Pancreas (tissue), 10 donors: ENCODE measurements around the gene KCNMA1. TPM values are rescaled to one million over a fixed set of nuclear protein-coding genes. Genes with fewer than 3 reads are reported as not detected.

Source experiments
- ATAC-seq, 4 donors: fragments of 200-7000 bp; cut with Tn5 transposase; one replicate each; pipeline versions ENCODE4 v1.8.0 to v1.9.1; 2020; ENCODE audit warnings: mild to moderate bottlenecking in 4 of 4, moderate library complexity in 4 of 4
- DNase-seq, 6 donors: peaks; one replicate each; pipeline ENCODE4 v3.0.0-alpha.2; 2020
- FAIRE-seq: peaks from 2 replicates; lab custom pipeline; 2012; peaks lifted over from hg19 to GRCh38; lab: Jason Lieb, UNC
- H3K27ac ChIP-seq, 4 donors: fragments of 200-600 bp; sonication (generic); 1 replicate in 3 of 4; 2 replicates in 1 of 4; pipeline versions ENCODE4 v1.5.0 to v1.8.0; 2020
- H3K27me3 ChIP-seq, 4 donors: fragments of 200-600 bp; one replicate each; pipeline ENCODE4 v1.8.0; 2021
- H3K36me3 ChIP-seq, 3 donors: fragments of 200-600 bp; sonication (generic) in 1 of 3; one replicate each; pipeline versions ENCODE4 v1.5.0 to v1.8.0; 2020 to 2021
- H3K4me1 ChIP-seq, 3 donors: fragments of 200-600 bp; one replicate each; pipeline ENCODE4 v1.8.0; 2021
- H3K4me3 ChIP-seq, 4 donors: fragments of 200-600 bp; sonication (generic) in 2 of 4; one replicate each; pipeline versions ENCODE4 v1.5.0 to v1.8.0; 2020 to 2021
- H3K9me3 ChIP-seq, 4 donors: fragments of 200-600 bp; one replicate each; pipeline ENCODE4 v1.8.0; 2021
- WGBS, 2 donors: extraction: QIAGEN DNeasy Blood & Tissue Kit; methylation state at CpG; one replicate each; pipeline ENCODE4 v1.1.7; 2013; 5-methylcytosine and 5-hydroxymethylcytosine counted together
- intact Hi-C, 3 donors: fragments of 100-400 bp; cut with DNase I; formaldehyde crosslinking; loops; one replicate each; pipeline versions ENCODE4 v1.11.1 to v1.14.2; 2022
- polyA plus RNA-seq, 2 donors: library from polyadenylated mRNA; stranded (reverse); fragments of 200-250 nt; gene quantifications; one replicate each; pipeline ENCODE4 v1.2.3, GENCODE V29; 2013
- total RNA-seq, 6 donors: library from RNA; stranded (reverse); fragmentation: NEBNext Ultra II Directional in 4 of 6; extraction: Animal tissue kit (Norgen Biotek cat#: 25700) in 4 of 6; gene quantifications; one replicate each; pipeline versions ENCODE4 v1.2.1 to v1.2.4, GENCODE V29; 2021 to 2023
- TF ChIP-seq, protein P1 (sequence below), 4 donors: fragments of 200-600 bp; sonication (generic) in 3 of 4; IDR thresholded peaks; one replicate each; pipeline versions ENCODE4 v1.5.0 to v1.8.0; 2021; ENCODE audit warnings: antibody characterized with exemption in 4 of 4
- donor health status: healthy with polysubstance abuse.
- donor health status: DM: no; HTN: no; CAD: no; lungs with moderate emphysema.
- donor health status: DM: no; HTN: no; CAD: no.
- donor health status: control.
- donor health status: control.
- donor health status: Bipolar disorder and iron deficiency.
- donor health status: DM: yes; HTN: yes; CAD: no.
- donor health status: DM: no; HTN: no; CAD: no.
- donor health status: DM: no; HTN: no; CAD: no.
- donor health status: DM: yes; HTN: yes; CAD: no.

Gene KCNMA1
- total and polyA plus RNA-seq, 8 donors: 3.5 to 19.4 (median 9.3) TPM

DNA sequence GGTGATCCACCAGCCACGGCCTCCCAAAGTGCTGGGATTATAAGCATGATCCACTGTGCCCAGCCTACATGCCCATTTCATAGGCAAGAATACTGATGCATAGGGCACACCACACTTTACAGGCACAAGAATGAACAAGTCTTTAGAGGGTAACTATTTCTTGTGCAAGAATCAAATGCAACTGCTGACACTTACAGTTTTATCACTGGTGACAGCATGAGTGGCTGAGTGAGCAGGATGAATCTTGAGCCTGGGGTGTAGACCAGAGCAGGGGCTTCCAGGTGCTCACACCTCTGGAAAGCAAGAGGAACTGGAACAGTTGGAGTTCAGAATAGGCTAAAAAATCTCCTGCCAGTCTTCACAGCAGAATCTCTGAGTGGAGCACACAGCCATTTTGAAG, 287.5 kb downstream of the KCNMA1 start:
- no peak for FAIRE-seq
- TF ChIP-seq, protein P1, sequence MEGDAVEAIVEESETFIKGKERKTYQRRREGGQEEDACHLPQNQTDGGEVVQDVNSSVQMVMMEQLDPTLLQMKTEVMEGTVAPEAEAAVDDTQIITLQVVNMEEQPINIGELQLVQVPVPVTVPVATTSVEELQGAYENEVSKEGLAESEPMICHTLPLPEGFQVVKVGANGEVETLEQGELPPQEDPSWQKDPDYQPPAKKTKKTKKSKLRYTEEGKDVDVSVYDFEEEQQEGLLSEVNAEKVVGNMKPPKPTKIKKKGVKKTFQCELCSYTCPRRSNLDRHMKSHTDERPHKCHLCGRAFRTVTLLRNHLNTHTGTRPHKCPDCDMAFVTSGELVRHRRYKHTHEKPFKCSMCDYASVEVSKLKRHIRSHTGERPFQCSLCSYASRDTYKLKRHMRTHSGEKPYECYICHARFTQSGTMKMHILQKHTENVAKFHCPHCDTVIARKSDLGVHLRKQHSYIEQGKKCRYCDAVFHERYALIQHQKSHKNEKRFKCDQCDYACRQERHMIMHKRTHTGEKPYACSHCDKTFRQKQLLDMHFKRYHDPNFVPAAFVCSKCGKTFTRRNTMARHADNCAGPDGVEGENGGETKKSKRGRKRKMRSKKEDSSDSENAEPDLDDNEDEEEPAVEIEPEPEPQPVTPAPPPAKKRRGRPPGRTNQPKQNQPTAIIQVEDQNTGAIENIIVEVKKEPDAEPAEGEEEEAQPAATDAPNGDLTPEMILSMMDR (IDR thresholded peaks at IDR 0.05): no peak
- intact Hi-C loops: no loop called here

DNA sequence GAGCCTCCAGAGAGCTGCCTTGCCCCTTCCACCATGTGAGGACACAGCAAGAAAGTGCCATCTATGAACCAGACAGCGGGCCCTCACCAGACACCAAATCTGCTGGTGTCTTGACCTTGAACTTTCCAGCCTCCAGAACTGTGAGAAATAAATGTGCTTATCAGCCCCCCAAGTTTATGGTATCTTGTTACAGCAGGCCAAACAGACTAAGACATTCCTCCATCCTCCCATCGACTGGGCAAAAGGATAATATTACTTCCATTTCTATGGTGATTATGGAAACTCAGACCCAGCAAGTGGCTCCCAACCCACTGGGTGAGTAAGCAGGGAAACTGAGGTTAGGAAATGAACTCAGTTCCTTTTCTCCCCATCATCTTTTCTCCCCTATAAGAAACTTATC, 288.4 kb downstream of the KCNMA1 start:
- FAIRE-seq: no peak
- H3K4me3 ChIP-seq: no peak overlapping the region
- no peaks in the 10 kb centered on the region for H3K9me3 ChIP-seq
- no peaks in the 10 kb centered on the region for H3K27me3 ChIP-seq
- TF ChIP-seq, protein P1 (IDR thresholded peaks at IDR 0.05): no peak
- H3K4me1 ChIP-seq: no peaks in the 10 kb centered on the region
- H3K36me3 ChIP-seq: no peaks in the 10 kb centered on the region
- WGBS, 2 donors: 70 to 75% methylated on average over 2 of the region's 2 CpGs
- intact Hi-C loops: no loop called here
- DNase-seq: no peak
- no peak for ATAC-seq
- H3K27ac ChIP-seq: no peak overlapping the region

More for the DNA sequence above, 287.5 kb downstream of the KCNMA1 start:
- H3K27me3 ChIP-seq: no peaks in the 10 kb centered on the region
- no peaks in the 10 kb centered on the region for H3K36me3 ChIP-seq
- DNase-seq (no peak), ATAC-seq (no peak)
- no peaks in the 10 kb centered on the region for H3K9me3 ChIP-seq
- no peak overlapping the region for H3K27ac ChIP-seq
- H3K4me1 ChIP-seq: no peaks in the 10 kb centered on the region
- 100% methylated on average over 1 of the region's 1 CpG for WGBS, 2 donors
- no peak overlapping the region for H3K4me3 ChIP-seq

DNA sequence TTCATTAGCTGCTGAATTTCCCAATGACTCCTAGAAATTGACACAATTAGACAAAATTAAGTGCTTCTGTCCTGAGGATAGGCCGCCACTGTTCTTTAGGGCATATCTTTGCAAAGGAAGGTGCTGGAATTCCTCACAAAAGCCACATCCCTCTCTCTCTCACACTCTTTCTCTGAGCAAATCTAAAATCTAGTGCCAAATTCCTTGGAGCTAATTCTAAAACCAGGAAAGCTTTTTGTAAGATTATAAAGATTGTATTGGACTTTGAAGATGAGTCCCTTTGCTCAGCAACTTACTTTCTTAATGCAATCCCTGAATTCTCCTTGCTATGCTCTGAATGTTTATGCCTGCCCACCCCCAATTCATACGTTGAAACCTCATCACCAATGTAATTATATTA, 288.9 kb downstream of the KCNMA1 start:
- no peak for ATAC-seq
- Histone ChIP-seq H3K27me3 (no peaks in the 10 kb centered on the region), H3K4me1 (no peaks in the 10 kb centered on the region), H3K27ac (no peak overlapping the region), H3K36me3 (no peaks in the 10 kb centered on the region), H3K4me3 (no peak overlapping the region), H3K9me3 (no peaks in the 10 kb centered on the region)
- no peak for DNase-seq
- TF ChIP-seq, protein P1 (IDR thresholded peaks at IDR 0.05): no peak
- intact Hi-C loops: no loop called here
- FAIRE-seq: no peak
- WGBS, 2 donors: 89 to 93% methylated on average over 2 of the region's 2 CpGs

DNA sequence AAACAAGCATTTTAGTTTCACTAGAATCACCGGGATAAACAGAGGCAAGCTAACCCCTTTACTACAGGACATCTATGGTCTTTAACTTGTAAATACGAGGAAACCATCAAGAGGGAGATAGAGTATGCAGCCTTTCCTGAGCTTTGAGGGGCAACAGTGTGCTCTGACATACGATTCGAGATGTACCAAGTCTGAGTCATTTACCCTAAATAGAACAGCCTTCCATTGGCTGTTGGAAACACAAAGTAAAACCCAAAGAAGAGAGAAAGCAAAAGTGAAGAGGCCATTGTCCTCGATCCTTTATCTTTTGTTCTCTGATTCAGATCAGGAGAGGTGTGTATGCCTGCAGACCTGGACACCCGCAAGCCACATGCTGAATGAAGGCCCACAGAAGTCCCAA, 289.5 kb downstream of the KCNMA1 start:
- intact Hi-C loops: no loop called here
- Histone ChIP-seq H3K4me3 (no peak overlapping the region), H3K27ac (no peak overlapping the region), H3K4me1 (no peaks in the 10 kb centered on the region), H3K27me3 (no peaks in the 10 kb centered on the region), H3K36me3 (no peaks in the 10 kb centered on the region), H3K9me3 (no peaks in the 10 kb centered on the region)
- FAIRE-seq (no peak), ATAC-seq (no peak), DNase-seq (no peak)
- TF ChIP-seq, protein P1 (IDR thresholded peaks at IDR 0.05): no peak
- 93 to 95% methylated on average over 6 of the region's 6 CpGs for WGBS, 2 donors

DNA sequence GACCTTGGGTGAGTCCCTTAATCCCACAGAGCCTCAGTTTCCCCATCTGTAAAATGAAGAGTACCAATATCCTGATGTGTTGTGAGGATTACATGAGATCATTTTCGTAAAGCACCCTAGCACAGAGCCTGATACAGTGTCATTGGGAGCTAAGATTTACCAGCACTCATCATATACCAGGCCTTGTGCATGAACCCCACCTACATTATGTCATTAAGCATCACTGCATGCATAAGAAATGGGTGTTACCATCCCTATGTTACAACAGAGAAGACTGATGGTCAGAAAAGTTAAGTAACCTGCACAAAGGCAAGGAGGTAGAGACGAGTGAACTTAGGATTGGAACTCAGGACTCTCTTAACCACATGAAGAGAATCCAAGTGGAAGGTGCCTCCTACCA, 290.6 kb downstream of the KCNMA1 start:
- WGBS, 2 donors: 46 to 47% methylated on average over 2 of the region's 2 CpGs

More for the DNA sequence above, 290.6 kb downstream of the KCNMA1 start:
- intact Hi-C loops: no loop called here
- Histone ChIP-seq H3K4me1 (no peaks in the 10 kb centered on the region), H3K9me3 (no peaks in the 10 kb centered on the region), H3K27ac (no peak overlapping the region), H3K27me3 (no peaks in the 10 kb centered on the region), H3K36me3 (no peaks in the 10 kb centered on the region), H3K4me3 (no peak overlapping the region)
- TF ChIP-seq, protein P1 (IDR thresholded peaks at IDR 0.05): no peak
- ATAC-seq (no peak), DNase-seq (no peak), FAIRE-seq (no peak)
